ENCODE results near the gene PHF23.

The PHF23 gene
- total RNA-seq = 46.4 to 63.4 reads per million in 2 experiments

GRCh38 chr17:7239091-7240027 lies at the start of gene PHF23:
Gene PHF23, minus strand, starts transcription at chr17:7239457. Its CDS starts 178 bp downstream, at chr17:7239279.
- peak; percentile 93 for DNase-seq (ENCODE audit: low read depth)

- no peak for DNase-seq (ENCODE audit: low read depth)
Observed at GRCh38 chr17:7285679-7286078, 46.4 kb upstream of the PHF23 start.

- no peak for DNase-seq (ENCODE audit: low read depth)
Observed at GRCh38 chr17:7284911-7285310, 45.7 kb upstream of the PHF23 start.

GRCh38 chr17:7283471-7284216 lies 44.4 kb upstream of the PHF23 start:
- no peak for DNase-seq (ENCODE audit: low read depth)

- no peak for DNase-seq (ENCODE audit: low read depth)
Observed at GRCh38 chr17:7282752-7283321, 43.6 kb upstream of the PHF23 start.

GRCh38 chr17:7281953-7282751 lies 42.9 kb upstream of the PHF23 start:
- no peak for DNase-seq (ENCODE audit: low read depth)

- DNase-seq (ENCODE audit: low read depth) = peak; percentile 66
Observed at GRCh38 chr17:7281074-7281952, 42.1 kb upstream of the PHF23 start, which contains the start of gene SLC2A4. Gene SLC2A4, plus strand, starts transcription at chr17:7281718. Its CDS starts 217 bp downstream, at chr17:7281935.

- DNase-seq (ENCODE audit: low read depth) = peak; percentile 71
Observed at GRCh38 chr17:7280519-7281073, 41.3 kb upstream of the PHF23 start.

- DNase-seq (ENCODE audit: low read depth) = no peak
Observed at GRCh38 chr17:7279448-7279847, 40.2 kb upstream of the PHF23 start.

- no peak for DNase-seq (ENCODE audit: low read depth)
Observed at GRCh38 chr17:7266784-7267183, 27.5 kb upstream of the PHF23 start.

GRCh38 chr17:7263801-7264078 lies 24.5 kb upstream of the PHF23 start:
- no peak for DNase-seq (ENCODE audit: low read depth)

- no peak for DNase-seq (ENCODE audit: low read depth)
Observed at GRCh38 chr17:7262935-7263800, 23.9 kb upstream of the PHF23 start.

GRCh38 chr17:7262192-7262934 lies 23.1 kb upstream of the PHF23 start, which contains the start of gene CLDN7:
Gene CLDN7, minus strand, starts transcription at chr17:7262478. Its CDS starts 435 bp downstream, at chr17:7262043.
- no peak for DNase-seq (ENCODE audit: low read depth)

GRCh38 chr17:7261379-7262191 lies 22.3 kb upstream of the PHF23 start:
- DNase-seq (ENCODE audit: low read depth) = no peak

- DNase-seq (ENCODE audit: low read depth) = no peak
Observed at GRCh38 chr17:7260651-7261378, 21.6 kb upstream of the PHF23 start.

GRCh38 chr17:7260151-7260550 lies 20.9 kb upstream of the PHF23 start:
- no peak for DNase-seq (ENCODE audit: low read depth)

GRCh38 chr17:7259555-7259889 lies 20.3 kb upstream of the PHF23 start:
- no peak for DNase-seq (ENCODE audit: low read depth)
